Choroid plexus epithelial cell (primary cell): Measurements from ENCODE around the gene ARL2.
A peak's percentile ranks its signal among the peaks of the same experiment; 100 is the strongest.
"Not testable (repeated sequence)": the region's sequence is repeated elsewhere in the genome, so short reads cannot be mapped to it uniquely, and the experiment has no call there.

ENCODE experiments used
- DNase-seq: peaks from one replicate; pipeline ENCODE4 v3.0.0-alpha.2; 2010; ENCODE audit warnings: low read depth
- H3K4me3 ChIP-seq: 2 replicates; pipeline ENCODE4 v1.5.1; 2011; ENCODE audit warnings: low read depth, mild to moderate bottlenecking, control low read depth, low read length, moderate library complexity
- TF ChIP-seq, protein P1 (sequence below): conservative IDR thresholded peaks from 2 replicates; pipeline ENCODE4 v1.5.1; 2011; ENCODE audit warnings: low read depth, mild to moderate bottlenecking, control low read depth, inconsistent platforms, low read length, moderate library complexity

The ARL2 gene

GRCh38 chr11:64976651-64977050 lies 37.3 kb upstream of the ARL2 start:
- TF ChIP-seq, protein P1, sequence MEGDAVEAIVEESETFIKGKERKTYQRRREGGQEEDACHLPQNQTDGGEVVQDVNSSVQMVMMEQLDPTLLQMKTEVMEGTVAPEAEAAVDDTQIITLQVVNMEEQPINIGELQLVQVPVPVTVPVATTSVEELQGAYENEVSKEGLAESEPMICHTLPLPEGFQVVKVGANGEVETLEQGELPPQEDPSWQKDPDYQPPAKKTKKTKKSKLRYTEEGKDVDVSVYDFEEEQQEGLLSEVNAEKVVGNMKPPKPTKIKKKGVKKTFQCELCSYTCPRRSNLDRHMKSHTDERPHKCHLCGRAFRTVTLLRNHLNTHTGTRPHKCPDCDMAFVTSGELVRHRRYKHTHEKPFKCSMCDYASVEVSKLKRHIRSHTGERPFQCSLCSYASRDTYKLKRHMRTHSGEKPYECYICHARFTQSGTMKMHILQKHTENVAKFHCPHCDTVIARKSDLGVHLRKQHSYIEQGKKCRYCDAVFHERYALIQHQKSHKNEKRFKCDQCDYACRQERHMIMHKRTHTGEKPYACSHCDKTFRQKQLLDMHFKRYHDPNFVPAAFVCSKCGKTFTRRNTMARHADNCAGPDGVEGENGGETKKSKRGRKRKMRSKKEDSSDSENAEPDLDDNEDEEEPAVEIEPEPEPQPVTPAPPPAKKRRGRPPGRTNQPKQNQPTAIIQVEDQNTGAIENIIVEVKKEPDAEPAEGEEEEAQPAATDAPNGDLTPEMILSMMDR: no peak

GRCh38 chr11:64983339-64983738 lies 30.6 kb upstream of the ARL2 start:
- not testable (repeated sequence) for DNase-seq, H3K4me3 ChIP-seq

More at GRCh38 chr11:64976651-64977050, 37.3 kb upstream of the ARL2 start:
- H3K4me3 ChIP-seq: no peak overlapping the region
- no peak for DNase-seq

- no peak for DNase-seq
- H3K4me3 ChIP-seq: no peak overlapping the region
- TF ChIP-seq, protein P1: no peak
Observed at GRCh38 chr11:64987998-64988854, 25.7 kb upstream of the ARL2 start.

DNA sequence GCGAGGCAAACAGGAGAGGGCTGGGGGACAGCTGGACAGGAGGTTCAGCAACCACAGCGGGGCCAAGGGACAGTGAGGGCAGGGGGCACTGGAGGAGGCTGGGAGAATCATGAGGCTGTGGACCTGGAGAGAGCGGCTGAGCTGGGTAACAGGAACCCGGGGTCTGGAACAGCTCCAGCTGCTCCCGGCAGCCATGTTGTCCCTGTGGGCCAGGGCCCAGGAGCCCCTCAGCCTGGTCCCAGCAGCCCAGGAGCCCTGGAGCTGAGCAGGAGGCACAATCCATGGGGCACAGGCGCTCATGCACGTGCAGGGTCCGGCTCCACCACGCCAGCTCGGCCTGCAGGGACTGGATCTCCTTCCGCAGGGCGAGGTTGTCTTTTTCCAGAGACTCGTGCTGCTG lies 24.5 kb upstream of the ARL2 start:
- TF ChIP-seq, protein P1: no peak
- no peak overlapping the region for H3K4me3 ChIP-seq
- DNase-seq: no peak

DNA sequence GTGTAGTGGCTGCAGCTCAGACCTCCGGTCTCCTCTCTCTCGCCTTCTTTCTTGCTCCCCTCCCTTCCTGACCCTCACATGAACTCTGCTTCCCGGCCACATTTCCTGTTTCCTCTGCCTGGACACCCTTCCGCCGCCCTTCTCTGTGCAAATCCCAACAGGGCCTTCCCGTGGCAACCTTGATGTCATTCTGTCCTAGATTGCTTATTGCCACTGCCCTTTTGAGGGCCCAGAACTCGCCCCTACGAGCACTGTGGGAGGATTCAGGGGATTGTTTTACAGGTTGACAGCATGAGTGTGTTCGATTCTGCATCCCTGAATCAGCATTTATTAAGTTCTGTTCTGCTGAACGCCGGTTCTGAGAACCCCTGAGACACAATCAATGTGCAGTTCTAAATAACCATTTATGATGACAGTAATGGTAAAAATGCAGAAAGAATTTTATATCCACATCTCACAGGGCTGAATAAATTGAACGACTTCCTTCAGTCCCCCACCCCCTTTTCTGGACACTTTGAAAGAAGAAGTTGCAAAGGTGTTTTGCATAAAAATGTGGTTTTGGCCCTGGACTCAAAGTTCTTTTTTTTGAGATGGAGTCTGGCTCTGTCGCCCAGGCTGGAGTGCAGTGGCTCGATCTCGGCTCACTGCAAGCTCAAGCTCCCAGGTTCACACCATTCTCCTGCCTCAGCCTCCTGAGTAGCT lies 23.6 kb upstream of the ARL2 start:
- TF ChIP-seq, protein P1: no peak
- peak; percentile 23 for DNase-seq
- H3K4me3 ChIP-seq: no peak overlapping the region

DNA sequence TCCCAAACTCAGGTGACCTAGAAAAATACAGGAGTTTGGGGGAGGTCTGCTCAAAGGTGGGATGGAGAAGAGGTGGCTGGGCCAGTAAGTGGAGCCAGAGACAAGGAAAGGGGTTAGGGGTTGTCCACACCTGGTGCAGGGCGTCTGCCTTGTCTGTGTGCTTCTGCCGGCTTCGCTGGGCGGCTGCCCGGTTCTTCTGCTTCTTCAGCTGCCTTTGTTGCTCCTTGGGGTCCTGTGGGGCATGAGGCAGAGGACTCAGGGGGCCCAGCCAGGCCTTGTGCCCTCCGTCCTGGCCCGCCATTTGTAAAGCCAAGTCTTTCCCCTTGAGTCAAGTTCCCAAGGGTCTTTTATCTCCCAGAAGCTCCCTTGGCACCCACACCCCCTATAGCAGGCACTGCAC lies 19.6 kb upstream of the ARL2 start:
- TF ChIP-seq, protein P1: no peak
- no peak for DNase-seq
- no peak overlapping the region for H3K4me3 ChIP-seq

DNA sequence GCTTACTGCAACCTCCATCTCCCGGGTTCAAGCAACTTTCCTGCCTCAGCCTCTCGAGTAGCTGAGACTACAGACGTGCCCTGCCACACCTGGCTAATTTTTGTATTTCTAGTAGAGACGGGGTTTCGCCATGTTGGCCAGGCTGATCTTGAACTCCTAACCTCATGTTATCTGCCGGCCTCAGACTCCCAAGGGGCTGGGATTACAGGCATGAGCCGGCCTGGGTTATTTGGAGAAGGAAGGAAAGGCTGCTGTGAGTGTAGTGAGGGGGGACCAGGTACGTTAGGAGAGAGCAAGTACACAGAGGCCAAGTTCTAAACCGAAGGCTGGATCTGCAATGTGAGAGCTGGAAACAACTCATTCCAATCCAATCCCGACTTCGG lies 17.6 kb upstream of the ARL2 start:
- H3K4me3 ChIP-seq: peak overlapping the region; percentile 45
- TF ChIP-seq, protein P1: no peak
- no peak for DNase-seq
